K562 (cell line): ENCODE results near the gene TMEM107. TPM values are rescaled to one million over a fixed set of nuclear protein-coding genes. Genes with fewer than 3 reads are reported as not detected.
A peak's percentile ranks its signal among the peaks of the same experiment; 100 is the strongest.

ENCODE experiments used
- CREM ChIP-seq: IDR thresholded peaks from 2 replicates; pipeline ENCODE4 v1.6.1; 2014; ENCODE audit warnings: antibody characterized with exemption, low read depth
- CXXC5 ChIP-seq: fragments of 250-450 bp; sonication (Bioruptor Pico); IDR thresholded peaks from 2 replicates; pipeline ENCODE4 v1.8.0; 2022; ENCODE audit warnings: inconsistent platforms, mild to moderate bottlenecking, moderate library complexity
- DLX4 ChIP-seq: fragments of 250-450 bp; sonication (Bioruptor Pico); IDR thresholded peaks from 2 replicates; pipeline ENCODE4 v1.6.1; 2021; ENCODE audit warnings: mild to moderate bottlenecking
- FOXM1 ChIP-seq, 2 experiments: fragments of 450-650 bp in 1 of 2; sonication (generic) in 1 of 2; formaldehyde crosslinking in 1 of 2; IDR thresholded peaks; 2 replicates each; pipeline versions ENCODE4 v1.6.1 to v1.9.0; 2017 to 2022; ENCODE audit warnings: low read depth in 2 of 2, mild to moderate bottlenecking in 2 of 2, missing genetic modification reagents in 1 of 2, moderate library complexity in 1 of 2
- HCFC1 ChIP-seq: IDR thresholded peaks from 2 replicates; pipeline ENCODE4 v1.6.1; 2012; ENCODE audit warnings: low read depth, low read length, improper control_type of control experiment
- MEIS2 ChIP-seq: fragments of 450-650 bp; IDR thresholded peaks from 2 replicates; pipeline ENCODE4 v1.6.1; 2014; ENCODE audit warnings: mild to moderate bottlenecking; ENCODE audit not compliant: partially characterized antibody
- NFYB ChIP-seq: IDR thresholded peaks from 2 replicates; pipeline ENCODE4 v1.6.1; 2011; ENCODE audit warnings: mild to moderate bottlenecking, moderate library complexity; ENCODE audit not compliant: insufficient read length; ENCODE audit errors: extremely low read depth
- NR3C1 ChIP-seq: sonication (generic); formaldehyde crosslinking; IDR thresholded peaks from 2 replicates; pipeline ENCODE4 v1.8.1; 2022; ENCODE audit warnings: missing genetic modification reagents
- PRMT5 ChIP-seq: sonication (generic); formaldehyde crosslinking; IDR thresholded peaks from 2 replicates; pipeline ENCODE4 v1.5.0; 2020; ENCODE audit warnings: missing genetic modification reagents
- ZBTB43 ChIP-seq: sonication (generic); formaldehyde crosslinking; IDR thresholded peaks from 2 replicates; pipeline ENCODE4 v1.8.0; 2023; ENCODE audit warnings: mild to moderate bottlenecking, missing genetic modification reagents
- ZBTB49 ChIP-seq: sonication (generic); formaldehyde crosslinking; IDR thresholded peaks from 2 replicates; pipeline ENCODE4 v1.8.0; 2022; ENCODE audit warnings: missing genetic modification reagents, mild to moderate bottlenecking, borderline replicate concordance
- polyA plus RNA-seq, 8 experiments: library from polyadenylated mRNA; depleted of rRNA in 4 of 8; stranded (reverse) in 5 of 8; unstranded in 3 of 8; fragments of >200 nt; fragmentation: Nextera tagmentation in 2 of 8; fragmentation: Illumina TruSeq in 1 of 8; extraction: Ambion mirVana in 2 of 8; extraction: Trizol in 1 of 8; gene quantifications; 2 replicates each; pipeline versions ENCODE4 v1.2.1 to v1.2.3, GENCODE V29; 2011 to 2014; ENCODE audit warnings: inconsistent platforms in 1 of 8, missing spikeins in 1 of 8
- total RNA-seq, 7 experiments: library from RNA; depleted of rRNA in 6 of 7; stranded (reverse); fragments of >200 nt in 6 of 7; fragmentation: Illumina TruSeq in 2 of 7; extraction: Trizol in 2 of 7; gene quantifications; 2 replicates each; pipeline versions ENCODE4 v1.2.1 to v1.2.3, GENCODE V29; 2011 to 2021; ENCODE audit warnings: low replicate concordance in 1 of 7
- TF ChIP-seq, protein P1 (sequence below): fragments of 450-650 bp; IDR thresholded peaks from 2 replicates; pipeline ENCODE4 v1.6.1; 2016; ENCODE audit warnings: mild to moderate bottlenecking
- TF ChIP-seq, protein P2 (sequence below): fragments of 450-650 bp; IDR thresholded peaks from 2 replicates; pipeline ENCODE4 v1.6.1; 2016; ENCODE audit warnings: antibody characterized with exemption
- TF ChIP-seq, protein P3 (sequence below): fragments of 250-450 bp; sonication (Bioruptor Pico); IDR thresholded peaks from 2 replicates; pipeline ENCODE4 v1.5.0; 2021; ENCODE audit warnings: mild to moderate bottlenecking, borderline replicate concordance

TMEM107 gene
- total and polyA plus RNA-seq, 9 of the 15 experiments (the other 6 are each of a cell fraction or from before 2014, with no cell fraction given), result 7.1 to 26.2 (median 16.9) TPM

DNA sequence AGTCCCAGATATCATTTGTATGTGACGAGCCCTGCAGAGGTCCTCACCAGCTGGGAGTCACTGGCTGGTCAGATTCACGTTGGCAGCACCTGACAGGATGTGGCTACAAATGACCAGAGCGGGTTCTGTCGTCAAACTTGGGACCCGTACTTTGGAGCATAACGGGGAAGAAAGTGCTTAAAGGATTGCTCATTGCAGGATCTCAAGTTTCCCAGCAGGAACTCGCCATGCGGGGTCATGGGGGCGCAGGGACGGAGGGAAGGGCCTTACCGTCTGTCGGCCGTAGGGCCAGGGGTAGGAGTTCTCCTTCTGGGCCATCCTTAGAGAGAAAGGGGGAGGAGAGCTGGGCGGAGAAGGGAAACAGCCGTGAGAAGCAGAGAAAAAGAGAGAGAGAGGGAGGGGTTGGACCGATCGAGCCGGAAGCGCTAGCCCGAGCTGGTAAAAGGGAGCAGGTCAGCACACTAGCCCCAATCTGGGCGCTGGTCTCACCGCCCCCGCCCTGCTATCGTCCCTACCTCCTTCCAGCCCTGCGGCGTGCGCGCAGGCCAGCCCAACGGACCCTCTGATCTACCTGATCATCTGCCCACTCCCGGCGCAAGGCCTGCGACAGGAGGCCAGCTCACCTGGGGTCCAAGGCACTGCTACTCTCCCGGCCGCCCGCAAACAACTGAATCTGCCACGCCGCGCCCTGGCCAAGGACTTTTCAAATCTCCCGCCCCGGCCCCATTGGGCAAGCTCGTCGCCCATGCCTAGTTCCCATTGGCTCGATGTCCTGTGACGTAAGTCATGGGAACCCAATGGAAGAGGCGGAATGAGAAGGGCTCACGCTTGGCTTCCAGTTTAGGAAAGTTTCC lies 34.0 kb upstream of the TMEM107 start, which contains the start of gene AURKB (continued):
- TF ChIP-seq HCFC1, result peak; percentile 5; the same call in 1 of the 2 replicates
- TF ChIP-seq ZBTB49 (CRISPR knock-in tag), result no peak
- TF ChIP-seq MEIS2, result no peak
- no peak for TF ChIP-seq NR3C1 (CRISPR knock-in tag)
- TF ChIP-seq FOXM1 (IDR thresholded peaks at IDR 0.05; ENCODE audit: low read depth), result peak; percentile 97
- peak; percentile 92; the same call in 1 of the 2 replicates for TF ChIP-seq FOXM1 (CRISPR knock-in tag; IDR thresholded peaks at IDR 0.05; ENCODE audit: low read depth)
- no peak for TF ChIP-seq DLX4
- TF ChIP-seq ZBTB43 (CRISPR knock-in tag), result no peak
- TF ChIP-seq CXXC5 (CRISPR knock-in tag), result peak; percentile 69; the same call in 1 of the 2 replicates
- no peak for TF ChIP-seq PRMT5 (CRISPR knock-in tag)
- TF ChIP-seq, protein P1, sequence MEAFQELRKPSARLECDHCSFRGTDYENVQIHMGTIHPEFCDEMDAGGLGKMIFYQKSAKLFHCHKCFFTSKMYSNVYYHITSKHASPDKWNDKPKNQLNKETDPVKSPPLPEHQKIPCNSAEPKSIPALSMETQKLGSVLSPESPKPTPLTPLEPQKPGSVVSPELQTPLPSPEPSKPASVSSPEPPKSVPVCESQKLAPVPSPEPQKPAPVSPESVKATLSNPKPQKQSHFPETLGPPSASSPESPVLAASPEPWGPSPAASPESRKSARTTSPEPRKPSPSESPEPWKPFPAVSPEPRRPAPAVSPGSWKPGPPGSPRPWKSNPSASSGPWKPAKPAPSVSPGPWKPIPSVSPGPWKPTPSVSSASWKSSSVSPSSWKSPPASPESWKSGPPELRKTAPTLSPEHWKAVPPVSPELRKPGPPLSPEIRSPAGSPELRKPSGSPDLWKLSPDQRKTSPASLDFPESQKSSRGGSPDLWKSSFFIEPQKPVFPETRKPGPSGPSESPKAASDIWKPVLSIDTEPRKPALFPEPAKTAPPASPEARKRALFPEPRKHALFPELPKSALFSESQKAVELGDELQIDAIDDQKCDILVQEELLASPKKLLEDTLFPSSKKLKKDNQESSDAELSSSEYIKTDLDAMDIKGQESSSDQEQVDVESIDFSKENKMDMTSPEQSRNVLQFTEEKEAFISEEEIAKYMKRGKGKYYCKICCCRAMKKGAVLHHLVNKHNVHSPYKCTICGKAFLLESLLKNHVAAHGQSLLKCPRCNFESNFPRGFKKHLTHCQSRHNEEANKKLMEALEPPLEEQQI, result no peak
- peak; percentile 86 for TF ChIP-seq NFYB
- TF ChIP-seq, protein P2, sequence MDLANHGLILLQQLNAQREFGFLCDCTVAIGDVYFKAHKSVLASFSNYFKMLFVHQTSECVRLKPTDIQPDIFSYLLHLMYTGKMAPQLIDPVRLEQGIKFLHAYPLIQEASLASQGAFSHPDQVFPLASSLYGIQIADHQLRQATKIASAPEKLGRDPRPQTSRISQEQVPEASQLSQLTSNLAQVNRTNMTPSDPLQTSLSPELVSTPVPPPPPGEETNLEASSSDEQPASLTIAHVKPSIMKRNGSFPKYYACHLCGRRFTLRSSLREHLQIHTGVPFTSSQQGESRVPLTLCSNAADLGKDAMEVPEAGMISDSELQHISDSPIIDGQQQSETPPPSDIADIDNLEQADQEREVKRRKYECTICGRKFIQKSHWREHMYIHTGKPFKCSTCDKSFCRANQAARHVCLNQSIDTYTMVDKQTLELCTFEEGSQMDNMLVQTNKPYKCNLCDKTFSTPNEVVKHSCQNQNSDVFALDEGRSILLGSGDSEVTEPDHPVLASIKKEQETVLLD, result no peak
- TF ChIP-seq CREM, result peak; percentile 70
- TF ChIP-seq, protein P3, sequence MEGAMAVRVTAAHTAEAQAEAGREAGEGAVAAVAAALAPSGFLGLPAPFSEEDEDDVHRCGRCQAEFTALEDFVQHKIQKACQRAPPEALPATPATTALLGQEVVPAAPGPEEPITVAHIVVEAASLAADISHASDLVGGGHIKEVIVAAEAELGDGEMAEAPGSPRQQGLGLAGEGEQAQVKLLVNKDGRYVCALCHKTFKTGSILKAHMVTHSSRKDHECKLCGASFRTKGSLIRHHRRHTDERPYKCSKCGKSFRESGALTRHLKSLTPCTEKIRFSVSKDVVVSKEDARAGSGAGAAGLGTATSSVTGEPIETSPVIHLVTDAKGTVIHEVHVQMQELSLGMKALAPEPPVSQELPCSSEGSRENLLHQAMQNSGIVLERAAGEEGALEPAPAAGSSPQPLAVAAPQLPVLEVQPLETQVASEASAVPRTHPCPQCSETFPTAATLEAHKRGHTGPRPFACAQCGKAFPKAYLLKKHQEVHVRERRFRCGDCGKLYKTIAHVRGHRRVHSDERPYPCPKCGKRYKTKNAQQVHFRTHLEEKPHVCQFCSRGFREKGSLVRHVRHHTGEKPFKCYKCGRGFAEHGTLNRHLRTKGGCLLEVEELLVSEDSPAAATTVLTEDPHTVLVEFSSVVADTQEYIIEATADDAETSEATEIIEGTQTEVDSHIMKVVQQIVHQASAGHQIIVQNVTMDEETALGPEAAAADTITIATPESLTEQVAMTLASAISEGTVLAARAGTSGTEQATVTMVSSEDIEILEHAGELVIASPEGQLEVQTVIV (CRISPR knock-in tag), result no peak
